NCI-H510A (cell line): ENCODE results near the gene CARNS1.
A peak's percentile ranks its signal among the peaks of the same experiment; 100 is the strongest.
"Not testable (repeated sequence)": the region's sequence is repeated elsewhere in the genome, so short reads cannot be mapped to it uniquely, and the experiment has no call there.

Experiments used
- DNase-seq: peaks from one replicate; lab custom pipeline; 2025; lab: John Stamatoyannopoulos, UW

Gene CARNS1

DNA sequence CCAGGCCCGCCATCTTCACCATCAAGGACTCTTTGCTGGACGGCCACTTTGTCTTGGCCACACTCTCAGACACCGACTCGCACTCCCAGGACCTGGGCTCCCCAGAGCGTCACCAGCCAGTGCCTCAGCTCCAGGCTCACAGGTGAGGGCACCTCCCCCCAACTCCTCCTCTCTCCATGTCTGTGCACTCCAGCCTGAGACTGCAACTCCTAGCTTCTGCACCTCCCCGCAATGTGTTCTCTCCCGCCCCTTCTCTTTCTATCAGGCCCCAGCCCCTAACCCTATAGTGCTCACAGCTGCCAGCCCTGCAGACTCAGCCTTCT lies 19.3 kb upstream of the CARNS1 start:
- DNase-seq, result no peak

DNA sequence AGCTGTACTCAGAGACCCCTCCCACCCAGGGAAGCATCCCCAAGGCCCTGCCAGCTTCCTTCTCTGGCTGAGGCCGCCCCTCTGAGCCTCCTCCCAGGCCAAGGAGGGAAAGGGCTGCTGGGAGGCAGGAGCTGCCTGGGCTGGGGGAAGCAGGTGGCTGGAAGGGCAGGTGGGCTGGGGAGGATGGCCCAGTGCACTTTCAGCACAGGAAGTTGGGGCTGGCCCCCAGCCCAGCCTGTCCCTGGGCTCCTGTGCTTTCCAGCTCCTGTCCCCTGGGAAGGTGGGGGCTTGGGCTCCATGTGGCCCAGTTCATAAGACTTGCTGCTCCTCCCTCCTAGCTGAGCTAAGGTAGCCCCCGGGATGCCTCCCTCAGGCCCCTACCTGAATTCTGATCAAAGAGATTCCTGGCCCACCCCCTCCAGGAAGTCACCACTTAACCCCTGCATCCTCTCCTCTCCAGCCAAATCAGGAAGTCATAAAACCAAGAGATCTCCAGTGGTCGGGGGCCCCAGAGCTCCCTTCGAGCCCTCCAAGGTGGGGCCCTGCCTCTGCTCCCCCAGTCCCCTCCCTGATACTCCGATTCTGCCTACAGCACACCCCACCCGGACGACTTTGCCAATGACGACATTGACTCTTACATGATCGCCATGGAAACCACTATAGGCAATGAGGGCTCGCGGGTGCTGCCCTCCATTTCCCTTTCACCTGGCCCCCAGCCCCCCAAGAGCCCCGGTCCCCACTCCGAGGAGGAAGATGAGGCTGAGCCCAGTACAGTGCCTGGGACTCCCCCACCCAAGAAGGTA lies 18.7 kb upstream of the CARNS1 start:
- no peak for DNase-seq

- DNase-seq, result no peak
Observed at GRCh38 chr11:67397536-67397935, 17.9 kb upstream of the CARNS1 start.

DNA sequence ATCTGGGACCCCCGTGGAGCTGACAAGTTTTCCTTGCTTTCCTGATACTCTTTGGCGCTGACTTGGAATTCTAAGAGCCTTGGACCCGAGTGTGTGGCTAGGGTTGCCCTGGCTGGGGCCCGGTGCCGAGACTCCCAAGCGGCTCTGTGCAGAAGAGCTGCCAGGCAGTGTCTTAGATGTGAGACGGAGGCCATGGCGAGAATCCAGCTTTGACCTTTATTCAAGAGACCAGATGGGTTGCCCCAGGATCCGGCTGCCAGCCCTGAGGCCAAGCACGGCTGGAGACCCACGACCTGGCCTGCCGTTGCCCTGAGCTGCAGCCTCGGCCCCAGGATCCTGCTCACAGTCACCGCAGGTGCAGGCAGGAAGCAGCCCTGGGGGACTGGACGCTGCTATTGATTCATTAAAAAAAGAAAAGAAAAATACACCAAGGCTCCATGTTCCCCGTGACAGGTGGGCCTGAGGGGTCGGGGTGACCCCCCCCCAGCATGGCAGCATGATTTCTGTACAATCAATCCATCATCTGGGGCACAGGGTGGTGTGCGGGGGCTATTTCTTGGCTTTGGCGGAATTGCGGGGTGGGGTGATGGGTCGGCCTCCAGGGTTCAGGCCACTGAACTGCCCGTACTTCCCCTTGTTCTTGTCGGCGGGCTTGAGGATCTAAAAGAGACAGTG lies 17.4 kb upstream of the CARNS1 start:
- DNase-seq, result no peak

DNA sequence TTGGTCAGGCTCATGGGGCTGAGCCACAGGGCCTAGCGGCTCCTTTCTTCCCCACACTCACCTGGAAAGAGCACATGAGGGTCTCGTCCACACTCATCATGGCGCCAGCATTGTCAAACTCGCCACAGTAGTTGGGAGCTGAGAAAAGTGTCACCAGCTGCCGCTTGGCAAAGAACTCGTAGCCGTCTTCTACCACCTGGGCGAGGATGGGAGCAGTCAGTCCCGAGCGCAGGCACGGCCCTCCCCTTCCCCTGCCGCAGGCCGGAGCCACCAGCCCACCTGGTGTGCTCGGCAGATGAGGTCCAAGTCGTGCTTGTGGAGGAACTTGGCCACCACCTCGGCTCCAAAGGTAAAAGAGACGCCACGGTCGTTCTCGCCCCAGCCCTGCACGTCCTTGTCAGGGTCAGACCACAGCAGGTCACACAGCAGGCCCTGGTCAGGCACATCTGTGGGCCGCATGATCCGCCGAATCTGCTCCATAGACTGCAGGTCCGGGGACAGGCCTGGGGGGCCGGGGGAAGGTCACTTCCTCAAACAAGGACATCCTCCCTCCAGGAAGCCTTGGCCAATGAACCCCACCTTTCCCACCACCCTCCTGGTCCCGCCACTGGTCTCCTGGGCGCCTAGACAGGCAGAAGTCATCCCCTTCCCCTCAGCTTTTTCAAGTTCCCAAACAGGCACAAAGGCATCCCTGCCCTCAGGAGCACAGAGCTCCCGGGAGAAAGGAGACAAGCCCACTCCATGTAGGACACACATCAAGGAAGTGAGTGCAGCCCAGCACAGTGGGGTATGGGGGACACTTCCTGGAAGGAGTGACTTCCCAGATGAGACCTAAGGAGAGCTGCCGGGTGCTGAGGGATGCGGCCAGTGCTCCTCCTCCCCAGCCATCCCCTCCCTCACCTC lies 16.6 kb upstream of the CARNS1 start:
- no peak for DNase-seq

- DNase-seq, result no peak
Observed at GRCh38 chr11:67400251-67400941, 15.1 kb upstream of the CARNS1 start.

DNA sequence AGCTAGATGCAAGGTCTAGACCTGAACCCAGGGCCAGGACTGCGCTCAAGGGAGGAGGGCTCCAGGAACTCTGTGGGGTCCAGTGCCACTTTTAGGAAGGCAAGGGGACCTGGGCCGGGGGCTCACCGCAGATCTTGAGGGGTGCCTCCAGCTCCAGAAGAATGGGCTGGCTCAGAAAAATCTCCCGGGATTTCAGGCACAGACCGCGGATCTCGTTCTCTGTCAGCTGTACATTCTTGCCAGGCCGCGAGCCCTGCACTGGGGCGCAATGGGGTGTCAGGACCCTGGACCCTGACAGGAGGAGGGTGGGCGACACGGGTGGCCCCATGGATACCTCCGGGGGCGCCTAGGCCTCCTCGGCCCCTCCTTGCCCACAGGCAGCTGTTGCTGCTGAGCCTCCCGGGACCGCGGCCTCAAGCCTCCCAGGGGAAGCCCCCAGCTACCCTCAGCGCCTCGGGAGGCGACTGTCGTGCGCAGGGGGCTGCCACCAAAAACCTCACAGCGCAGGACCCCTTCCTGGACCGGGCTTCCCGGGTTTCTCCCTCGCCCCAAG lies 14.5 kb upstream of the CARNS1 start:
- no peak for DNase-seq

- DNase-seq, result peak; percentile 86
Observed at GRCh38 chr11:67401495-67402191, 13.8 kb upstream of the CARNS1 start, which contains the start of gene PPP1CA. PPP1CA (minus strand) TSS chr11:67401858; CDS start chr11:67401782, 76 bp downstream.

- not testable (repeated sequence) for DNase-seq
Observed at GRCh38 chr11:67402192-67402839, 13.2 kb upstream of the CARNS1 start.

- DNase-seq, result not testable (repeated sequence)
Observed at GRCh38 chr11:67403085-67403484, 12.4 kb upstream of the CARNS1 start.

GRCh38 chr11:67404515-67405195 lies 10.8 kb upstream of the CARNS1 start:
- no peak for DNase-seq

DNA sequence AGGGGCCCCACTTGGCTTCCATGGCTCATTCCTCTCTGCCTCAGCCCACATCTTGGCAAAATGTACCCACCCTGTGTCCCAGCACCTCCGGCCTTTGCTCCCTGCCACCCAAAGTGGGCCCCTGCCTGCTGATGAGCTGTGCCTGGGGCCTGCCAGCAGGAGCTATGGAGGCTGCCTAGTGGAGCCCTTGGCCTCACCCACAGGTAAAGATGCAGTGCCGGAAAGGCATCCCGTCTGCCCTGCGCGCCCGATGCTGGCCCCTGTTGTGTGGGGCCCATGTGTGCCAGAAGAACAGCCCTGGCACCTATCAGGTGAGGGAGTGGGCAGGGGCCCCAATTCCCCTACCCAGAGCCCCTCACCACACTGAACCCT lies 10.3 kb upstream of the CARNS1 start:
- no peak for DNase-seq

DNA sequence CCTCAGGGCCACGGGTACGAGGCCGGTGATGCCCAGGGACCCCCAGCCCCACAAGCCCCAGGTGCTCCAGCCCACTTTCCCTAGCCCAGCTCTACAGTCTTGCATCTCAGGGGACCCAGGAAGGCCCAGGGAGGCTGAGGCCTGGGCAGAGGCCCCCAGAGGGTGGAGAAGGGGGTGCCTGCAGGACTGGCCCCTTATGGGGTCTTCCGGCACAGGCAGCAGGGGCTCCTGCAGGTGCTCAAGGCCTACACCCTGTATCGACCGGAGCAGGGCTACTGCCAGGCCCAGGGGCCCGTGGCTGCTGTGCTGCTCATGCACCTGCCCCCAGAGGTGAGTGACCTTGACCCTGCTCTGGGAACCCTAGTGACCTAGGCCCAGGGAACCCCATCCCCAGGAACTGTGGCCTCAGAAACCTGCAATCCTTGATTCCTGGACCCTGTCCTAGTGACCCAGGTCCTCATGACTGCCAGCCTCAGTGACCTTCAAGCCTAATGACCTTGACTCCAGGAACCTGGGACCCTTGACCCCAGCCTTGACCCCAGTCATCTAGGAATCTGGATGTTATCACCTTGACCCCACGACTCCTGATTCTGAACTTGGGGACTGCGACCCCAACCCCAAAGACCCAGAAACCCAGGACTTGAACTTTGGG lies 9.7 kb upstream of the CARNS1 start:
- no peak for DNase-seq

GRCh38 chr11:67406420-67406968 lies 9.0 kb upstream of the CARNS1 start:
- no peak for DNase-seq

- no peak for DNase-seq
Observed at GRCh38 chr11:67406969-67407687, 8.3 kb upstream of the CARNS1 start.

DNA sequence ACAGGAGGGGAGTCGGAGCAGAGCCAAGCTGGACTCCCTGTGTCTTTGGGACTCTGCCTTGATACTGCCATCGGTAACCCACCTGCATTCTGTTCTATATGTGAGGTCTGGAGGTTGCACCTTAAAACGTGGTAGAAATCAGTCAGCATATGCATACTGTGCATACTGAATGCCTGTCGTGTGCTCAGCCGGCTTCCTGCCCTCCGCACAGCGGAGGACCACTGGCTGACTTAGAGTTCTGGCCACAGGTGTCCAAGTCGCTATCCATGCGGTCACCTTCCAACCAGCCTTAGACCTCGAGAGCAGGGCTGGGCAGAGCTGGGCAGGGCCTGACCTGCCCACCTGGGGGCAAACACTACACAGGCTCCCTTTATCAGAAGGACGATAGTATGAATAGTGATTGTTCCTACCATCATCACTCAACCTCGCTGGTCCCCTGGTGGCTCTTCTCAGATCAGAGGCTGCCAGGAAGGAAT lies 7.8 kb upstream of the CARNS1 start:
- no peak for DNase-seq

- no peak for DNase-seq
Observed at GRCh38 chr11:67408437-67409200, 6.9 kb upstream of the CARNS1 start.

DNA sequence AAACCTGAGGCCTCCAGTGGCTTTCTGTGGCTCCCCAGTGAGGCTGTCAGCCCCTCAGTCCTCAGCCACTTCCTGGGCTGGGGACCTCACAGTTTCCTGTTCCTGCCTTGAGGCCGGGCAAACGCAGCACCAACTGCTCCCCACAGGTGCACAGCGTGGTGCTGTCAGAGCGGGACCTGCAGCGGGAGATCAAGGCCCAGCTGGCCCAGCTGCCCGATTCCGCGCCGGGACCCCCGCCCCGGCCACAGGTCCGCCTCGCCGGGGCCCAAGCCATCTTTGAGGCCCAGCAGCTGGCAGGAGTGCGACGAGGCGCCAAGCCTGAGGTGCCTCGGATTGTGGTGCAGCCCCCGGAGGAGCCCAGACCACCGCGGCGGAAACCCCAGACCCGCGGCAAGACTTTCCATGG lies 6.2 kb upstream of the CARNS1 start:
- DNase-seq, result no peak
